ENCODE results near the gene ZCCHC24.

Gene ZCCHC24

DNA sequence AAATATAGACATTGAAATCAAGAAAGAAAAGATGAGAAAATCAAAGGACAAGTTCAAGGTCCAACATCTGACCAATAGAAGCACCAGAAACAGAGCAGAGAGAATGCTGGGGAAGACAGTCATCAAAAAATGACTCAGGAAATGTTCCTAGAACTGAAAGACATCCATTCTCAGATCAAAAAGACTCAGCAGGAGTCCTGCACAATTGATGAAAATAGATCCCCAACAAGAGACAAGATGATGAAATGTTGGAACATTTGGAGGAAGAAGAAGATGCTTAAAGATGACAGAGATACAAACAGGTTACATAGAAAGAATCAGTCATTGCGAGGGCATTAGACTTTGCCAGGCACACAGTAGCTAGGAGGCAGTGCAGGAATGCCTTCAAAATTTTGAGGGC, 36.9 kb upstream of the ZCCHC24 start:
- H3K27me3 Mint-ChIP-seq: peaks cover 24% of the 10 kb centered on the region
- H3K4me1 Mint-ChIP-seq (ENCODE audit: low read depth): no peaks in the 10 kb centered on the region
- H3K36me3 Mint-ChIP-seq (ENCODE audit: low read depth): no peaks in the 10 kb centered on the region
- H3K9me3 Mint-ChIP-seq: no peaks in the 10 kb centered on the region
- intact Hi-C loops (cut with micrococcal nuclease): no loop called here
- no peak overlapping the region for H3K27ac Mint-ChIP-seq
- H3K4me3 Mint-ChIP-seq: no peak overlapping the region

DNA sequence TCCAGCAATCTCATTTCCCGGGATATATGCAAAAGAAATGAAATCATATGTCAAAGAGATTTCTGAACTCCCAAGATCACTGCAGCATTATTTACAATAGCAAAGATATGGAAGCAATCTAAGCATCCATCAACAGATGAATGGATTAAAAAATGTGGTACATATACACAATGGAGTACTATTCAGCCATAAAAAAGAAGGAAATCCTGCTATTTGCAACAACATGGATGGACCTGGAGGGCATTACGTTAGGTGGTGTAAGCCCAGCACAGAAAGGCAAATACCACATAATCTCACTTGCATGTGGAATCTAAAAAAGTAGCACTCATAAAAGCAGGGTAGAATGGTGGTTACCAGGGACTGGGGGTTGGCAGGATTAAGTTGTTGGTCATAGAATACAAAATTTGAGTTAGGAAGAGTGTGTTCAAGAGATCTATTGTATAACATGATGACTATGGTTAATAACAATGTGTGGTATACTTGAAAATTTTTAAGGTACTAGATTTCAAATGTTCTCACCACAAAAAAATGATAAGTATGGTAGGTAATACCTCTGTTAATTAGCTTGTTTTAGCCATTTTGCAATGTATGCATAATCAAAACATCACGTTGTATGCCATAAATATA, 34.0 kb upstream of the ZCCHC24 start:
- no peaks in the 10 kb centered on the region for H3K4me1 Mint-ChIP-seq (ENCODE audit: low read depth)
- intact Hi-C loops (cut with micrococcal nuclease): no loop called here
- H3K4me3 Mint-ChIP-seq: no peak overlapping the region
- H3K27me3 Mint-ChIP-seq: peaks cover 18% of the 10 kb centered on the region
- H3K27ac Mint-ChIP-seq: no peak overlapping the region
- H3K9me3 Mint-ChIP-seq: no peaks in the 10 kb centered on the region
- no peaks in the 10 kb centered on the region for H3K36me3 Mint-ChIP-seq (ENCODE audit: low read depth)

DNA sequence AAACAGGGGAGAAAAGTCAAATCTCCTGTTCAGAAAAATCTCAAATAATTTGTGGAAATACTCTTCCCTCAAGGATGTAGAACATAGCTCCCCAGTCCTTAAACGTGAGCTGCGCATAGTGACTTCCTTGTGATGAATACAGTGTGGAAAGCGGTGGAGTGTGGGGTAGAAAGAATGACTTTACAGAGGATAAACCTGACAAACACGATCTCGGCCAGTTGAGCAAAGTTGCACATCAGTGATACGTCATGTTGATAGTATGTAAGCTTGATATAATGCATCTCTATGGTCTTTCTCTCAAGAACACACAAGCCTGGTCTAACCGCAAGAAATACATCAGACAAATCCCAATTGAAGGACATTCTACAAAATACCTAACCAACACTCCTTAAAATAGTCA, 32.0 kb upstream of the ZCCHC24 start:
- H3K4me3 Mint-ChIP-seq: no peak overlapping the region
- H3K36me3 Mint-ChIP-seq (ENCODE audit: low read depth): no peaks in the 10 kb centered on the region
- peaks cover 20% of the 10 kb centered on the region for H3K27me3 Mint-ChIP-seq

DNA sequence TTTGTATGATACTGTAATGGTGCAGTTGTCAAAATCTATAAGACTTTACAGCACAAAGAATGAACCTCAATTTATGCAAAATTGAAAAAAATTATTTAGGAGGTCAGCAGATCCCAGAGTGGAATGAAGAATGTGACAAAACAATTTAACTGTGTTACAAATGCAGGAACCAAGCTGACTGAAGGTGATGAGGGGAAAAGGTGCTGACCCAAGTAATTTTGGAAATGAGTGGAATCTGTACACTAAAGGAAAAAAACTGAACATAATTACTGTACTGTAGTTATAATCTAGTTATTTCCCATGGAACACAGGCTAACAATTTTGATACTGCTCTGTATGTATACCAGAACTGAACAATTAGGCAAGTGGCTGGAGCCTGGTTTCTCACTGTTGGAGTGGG, 31.2 kb upstream of the ZCCHC24 start:
- H3K36me3 Mint-ChIP-seq (ENCODE audit: low read depth): no peaks in the 10 kb centered on the region
- no peak overlapping the region for H3K4me3 Mint-ChIP-seq
- intact Hi-C loops (cut with micrococcal nuclease): no loop called here
- H3K4me1 Mint-ChIP-seq (ENCODE audit: low read depth): peaks cover 13% of the 10 kb centered on the region
- H3K9me3 Mint-ChIP-seq: no peaks in the 10 kb centered on the region
- H3K27me3 Mint-ChIP-seq: peaks cover 23% of the 10 kb centered on the region
- H3K27ac Mint-ChIP-seq: no peak overlapping the region

More for the DNA sequence above, 32.0 kb upstream of the ZCCHC24 start:
- H3K4me1 Mint-ChIP-seq (ENCODE audit: low read depth): peaks cover 13% of the 10 kb centered on the region
- H3K27ac Mint-ChIP-seq: no peak overlapping the region
- H3K9me3 Mint-ChIP-seq: no peaks in the 10 kb centered on the region
- intact Hi-C loops (cut with micrococcal nuclease): no loop called here

DNA sequence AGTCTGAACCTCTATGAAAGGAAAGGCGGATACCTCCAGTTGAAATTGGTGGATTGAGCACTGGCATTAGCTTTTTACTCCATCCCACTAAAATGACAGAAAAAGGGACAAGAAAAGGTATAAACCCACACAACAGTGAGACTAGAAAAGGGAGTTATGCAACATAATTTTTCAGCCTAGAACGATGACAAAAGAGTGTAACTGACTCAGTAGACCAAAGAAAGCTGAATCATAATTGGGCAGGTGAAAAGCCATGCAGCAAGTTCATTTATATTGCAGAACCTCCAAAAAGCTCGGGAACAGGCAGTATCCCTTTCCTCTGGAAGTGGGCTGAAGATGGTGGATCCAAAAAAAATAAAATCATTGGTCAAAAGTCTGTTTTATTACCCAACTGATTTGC, 30.5 kb upstream of the ZCCHC24 start:
- H3K27ac Mint-ChIP-seq: no peak overlapping the region
- H3K9me3 Mint-ChIP-seq: no peaks in the 10 kb centered on the region
- H3K27me3 Mint-ChIP-seq: peaks cover 20% of the 10 kb centered on the region
- no peak overlapping the region for H3K4me3 Mint-ChIP-seq
- intact Hi-C loops (cut with micrococcal nuclease): no loop called here
- H3K4me1 Mint-ChIP-seq (ENCODE audit: low read depth): peaks cover 13% of the 10 kb centered on the region
- no peaks in the 10 kb centered on the region for H3K36me3 Mint-ChIP-seq (ENCODE audit: low read depth)

DNA sequence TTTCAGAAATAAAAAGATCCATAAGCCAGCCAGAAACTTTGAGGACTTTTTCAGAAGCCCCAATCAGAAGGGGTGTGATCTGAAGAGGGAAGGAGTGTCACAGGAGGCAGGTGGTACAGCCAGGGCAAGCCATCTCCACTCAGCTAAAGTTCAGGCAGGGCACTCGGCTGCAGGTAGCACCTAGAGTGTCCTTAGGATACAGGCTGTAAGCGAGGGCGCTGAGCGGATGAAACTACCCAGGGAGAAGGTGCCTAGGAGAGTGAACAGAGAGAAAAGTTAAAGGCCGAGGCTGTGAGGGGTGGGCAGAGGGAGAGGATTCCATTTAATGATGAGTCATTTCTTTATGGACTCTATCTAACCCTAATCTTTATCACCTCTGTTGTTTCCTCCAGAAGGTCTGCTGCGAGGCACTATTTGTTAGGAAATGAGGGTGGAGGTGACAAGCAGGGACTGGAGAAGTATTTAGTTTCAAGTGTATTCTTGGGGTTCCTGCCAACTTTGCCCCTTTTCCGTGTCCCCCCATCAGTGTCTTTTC, 29.8 kb upstream of the ZCCHC24 start:
- H3K9me3 Mint-ChIP-seq: no peaks in the 10 kb centered on the region
- no peak overlapping the region for H3K4me3 Mint-ChIP-seq
- intact Hi-C loops (cut with micrococcal nuclease): no loop called here
- peaks cover 13% of the 10 kb centered on the region for H3K4me1 Mint-ChIP-seq (ENCODE audit: low read depth)
- peaks cover 15% of the 10 kb centered on the region for H3K27me3 Mint-ChIP-seq
- H3K36me3 Mint-ChIP-seq (ENCODE audit: low read depth): no peaks in the 10 kb centered on the region
- H3K27ac Mint-ChIP-seq: no peak overlapping the region

DNA sequence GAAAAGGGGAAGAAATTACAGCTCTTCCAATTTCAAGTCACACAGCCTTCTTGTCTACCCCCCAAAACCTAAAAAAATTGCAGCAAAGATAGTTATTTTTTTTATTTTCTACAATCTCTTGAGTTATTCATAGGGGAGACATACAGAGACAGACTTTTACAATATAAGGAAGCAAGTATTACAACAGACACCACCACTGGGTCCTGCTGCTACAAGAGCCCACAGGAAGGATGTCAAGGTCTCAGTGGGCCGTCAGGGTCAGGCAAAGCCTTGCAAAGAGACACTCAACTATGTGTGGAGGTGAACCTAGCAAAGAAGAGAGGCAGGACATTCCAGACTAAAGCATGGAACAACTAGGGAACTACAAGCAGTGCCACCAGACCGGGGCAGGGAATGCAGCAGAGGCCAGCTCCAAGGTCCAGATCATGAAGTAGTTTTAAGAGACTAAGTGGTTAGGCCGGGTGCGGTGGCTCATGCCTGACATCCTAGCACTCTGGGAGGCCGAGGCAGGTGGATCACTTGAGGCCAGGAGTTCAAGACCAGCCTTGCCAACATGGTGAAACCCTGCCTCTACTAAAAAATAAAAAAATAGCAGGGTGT, 28.2 kb upstream of the ZCCHC24 start:
- peaks cover 18% of the 10 kb centered on the region for H3K4me1 Mint-ChIP-seq (ENCODE audit: low read depth)
- no peak overlapping the region for H3K4me3 Mint-ChIP-seq
- H3K27ac Mint-ChIP-seq: no peak overlapping the region
- H3K9me3 Mint-ChIP-seq: no peaks in the 10 kb centered on the region
- no peaks in the 10 kb centered on the region for H3K36me3 Mint-ChIP-seq (ENCODE audit: low read depth)
- intact Hi-C loops (cut with micrococcal nuclease): no loop called here
- H3K27me3 Mint-ChIP-seq: peaks cover 18% of the 10 kb centered on the region

DNA sequence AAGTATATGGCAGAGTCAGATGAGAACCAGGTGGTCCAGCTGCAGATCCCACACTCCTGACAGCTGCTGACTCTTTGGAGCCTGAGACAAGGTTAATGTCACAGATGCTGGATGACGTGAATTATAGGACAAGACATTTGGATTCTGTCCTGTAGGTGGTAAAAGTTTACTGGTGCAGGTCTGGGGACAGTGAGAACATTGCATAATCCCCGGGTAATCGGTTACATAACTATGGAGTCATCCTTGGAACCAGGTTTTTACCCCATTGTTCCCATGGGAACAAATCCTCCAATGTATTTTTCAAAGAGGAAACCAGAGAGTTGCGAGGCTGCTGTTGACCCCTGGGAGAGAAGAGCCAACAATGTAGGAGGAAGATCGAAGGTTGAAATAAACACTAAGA, 27.5 kb upstream of the ZCCHC24 start:
- Mint-ChIP-seq H3K36me3 (ENCODE audit: low read depth) (no peaks in the 10 kb centered on the region), H3K4me3 (no peak overlapping the region), H3K9me3 (no peaks in the 10 kb centered on the region), H3K27me3 (peaks cover 18% of the 10 kb centered on the region), H3K4me1 (ENCODE audit: low read depth) (peaks cover 24% of the 10 kb centered on the region), H3K27ac (no peak overlapping the region)
- intact Hi-C loops (cut with micrococcal nuclease): no loop called here

DNA sequence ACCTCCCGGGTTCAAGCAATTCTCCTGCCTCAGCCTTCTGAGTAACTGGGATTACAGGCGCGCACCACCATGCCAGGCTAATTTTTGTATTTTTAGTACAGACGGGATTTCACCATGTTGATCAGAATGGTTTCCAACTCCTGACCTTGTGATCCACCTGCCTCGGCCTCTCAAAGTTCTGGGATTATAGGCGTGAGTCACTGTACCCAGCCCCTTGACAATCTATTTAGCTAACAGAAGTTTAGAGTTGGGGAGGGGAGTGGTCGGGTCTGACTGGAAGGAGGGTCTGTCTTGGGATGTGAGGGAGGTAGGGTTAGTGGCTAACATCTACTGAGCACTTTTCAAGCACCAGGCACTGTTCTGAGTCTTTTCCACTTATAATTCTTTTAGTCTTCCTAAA, 27.0 kb upstream of the ZCCHC24 start:
- intact Hi-C loops (cut with micrococcal nuclease): no loop called here
- peaks cover 15% of the 10 kb centered on the region for H3K27me3 Mint-ChIP-seq
- H3K4me3 Mint-ChIP-seq: no peak overlapping the region

DNA sequence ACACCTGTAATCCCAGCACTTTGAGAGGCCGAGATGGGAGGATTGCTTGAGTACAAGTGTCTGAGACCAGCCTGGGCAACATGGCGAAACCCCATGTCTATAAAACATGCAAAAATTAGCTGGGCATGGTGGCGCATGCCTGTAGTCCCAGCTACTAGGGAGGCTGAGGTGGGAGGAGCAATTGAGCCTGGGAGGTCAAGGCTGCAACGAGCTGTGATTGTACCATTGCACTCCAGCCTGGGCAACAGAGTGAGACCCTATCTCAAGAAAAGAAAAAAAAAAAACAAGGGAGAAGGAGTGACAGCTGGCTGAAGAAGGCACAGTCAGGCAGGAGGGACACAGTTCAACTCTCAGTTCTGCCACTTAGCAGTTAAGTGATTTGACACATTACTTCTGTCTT, 26.4 kb upstream of the ZCCHC24 start:
- H3K4me3 Mint-ChIP-seq: no peak overlapping the region
- H3K27me3 Mint-ChIP-seq: peaks cover 14% of the 10 kb centered on the region
- H3K4me1 Mint-ChIP-seq (ENCODE audit: low read depth): peaks cover 34% of the 10 kb centered on the region
- no peaks in the 10 kb centered on the region for H3K9me3 Mint-ChIP-seq
- H3K36me3 Mint-ChIP-seq (ENCODE audit: low read depth): no peaks in the 10 kb centered on the region
- H3K27ac Mint-ChIP-seq: no peak overlapping the region
- intact Hi-C loops (cut with micrococcal nuclease): no loop called here

More for the DNA sequence above, 27.0 kb upstream of the ZCCHC24 start:
- H3K9me3 Mint-ChIP-seq: no peaks in the 10 kb centered on the region
- no peaks in the 10 kb centered on the region for H3K36me3 Mint-ChIP-seq (ENCODE audit: low read depth)
- H3K4me1 Mint-ChIP-seq (ENCODE audit: low read depth): peaks cover 29% of the 10 kb centered on the region
- H3K27ac Mint-ChIP-seq: no peak overlapping the region

DNA sequence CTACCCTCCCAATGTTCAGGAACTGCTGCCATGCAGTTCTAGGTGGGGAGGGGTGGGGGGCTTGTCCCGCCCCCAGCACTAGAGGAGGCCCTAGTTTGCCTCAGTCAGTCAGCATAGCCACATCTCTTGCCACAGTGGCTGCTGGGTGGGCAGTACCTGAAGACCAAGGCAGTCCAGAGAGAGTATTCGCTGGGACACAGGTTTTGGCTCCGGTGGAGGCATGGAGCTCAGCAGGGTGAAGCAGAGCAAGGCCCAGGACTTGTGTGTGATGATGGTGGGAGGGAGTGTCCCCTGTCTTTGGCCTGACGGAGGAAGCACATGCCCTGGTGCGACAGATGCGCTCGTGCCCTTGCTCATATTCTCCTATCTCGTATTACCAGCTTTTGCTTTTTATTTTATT, 24.7 kb upstream of the ZCCHC24 start:
- H3K4me1 Mint-ChIP-seq (ENCODE audit: low read depth): peaks cover 34% of the 10 kb centered on the region
- intact Hi-C loops (cut with micrococcal nuclease): no loop called here

DNA sequence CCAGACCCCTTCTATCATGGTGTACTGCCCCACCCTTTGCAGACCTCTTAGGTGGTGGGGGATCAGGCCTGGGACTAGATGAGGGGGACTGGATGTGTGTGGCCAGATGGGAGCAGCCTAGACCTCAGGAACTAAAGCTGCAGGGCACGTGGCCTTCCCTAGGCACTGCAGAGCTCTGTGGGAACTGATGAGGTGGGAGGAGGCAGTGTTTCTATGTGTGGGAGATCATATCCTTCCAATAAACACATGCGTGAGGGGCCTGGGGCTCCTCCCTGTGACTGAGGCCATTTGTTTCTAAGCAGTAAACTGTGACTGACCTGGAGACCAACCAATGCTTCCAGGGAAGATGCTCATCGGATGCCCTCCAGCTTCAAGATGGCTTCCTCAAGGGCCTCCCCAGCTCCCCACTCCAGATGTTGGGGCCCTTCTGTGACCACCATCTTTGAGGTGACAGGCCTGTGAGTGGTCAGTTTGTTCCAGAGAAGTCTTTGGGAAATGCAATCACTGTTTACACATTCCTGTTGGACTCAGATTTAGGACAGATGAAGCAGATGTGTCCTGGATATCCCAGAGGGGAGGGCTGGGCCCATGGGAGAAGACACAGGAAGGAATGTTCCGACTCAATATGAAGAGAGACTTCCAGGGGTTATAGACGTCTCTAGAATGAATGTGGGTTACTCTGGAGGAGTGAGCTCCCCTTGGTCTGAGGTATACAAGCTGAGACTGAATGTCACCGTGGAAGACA, 23.6 kb upstream of the ZCCHC24 start:
- Mint-ChIP-seq H3K4me1 (ENCODE audit: low read depth) (peaks cover 34% of the 10 kb centered on the region), H3K36me3 (ENCODE audit: low read depth) (no peaks in the 10 kb centered on the region), H3K27me3 (peaks cover 12% of the 10 kb centered on the region), H3K4me3 (no peak overlapping the region), H3K27ac (peak overlapping the region; percentile 67), H3K9me3 (no peaks in the 10 kb centered on the region)
- intact Hi-C loops (cut with micrococcal nuclease): no loop called here

More for the DNA sequence above, 24.7 kb upstream of the ZCCHC24 start:
- Mint-ChIP-seq H3K4me3 (no peak overlapping the region), H3K27ac (no peak overlapping the region), H3K36me3 (ENCODE audit: low read depth) (no peaks in the 10 kb centered on the region), H3K9me3 (no peaks in the 10 kb centered on the region), H3K27me3 (peaks cover 12% of the 10 kb centered on the region)

DNA sequence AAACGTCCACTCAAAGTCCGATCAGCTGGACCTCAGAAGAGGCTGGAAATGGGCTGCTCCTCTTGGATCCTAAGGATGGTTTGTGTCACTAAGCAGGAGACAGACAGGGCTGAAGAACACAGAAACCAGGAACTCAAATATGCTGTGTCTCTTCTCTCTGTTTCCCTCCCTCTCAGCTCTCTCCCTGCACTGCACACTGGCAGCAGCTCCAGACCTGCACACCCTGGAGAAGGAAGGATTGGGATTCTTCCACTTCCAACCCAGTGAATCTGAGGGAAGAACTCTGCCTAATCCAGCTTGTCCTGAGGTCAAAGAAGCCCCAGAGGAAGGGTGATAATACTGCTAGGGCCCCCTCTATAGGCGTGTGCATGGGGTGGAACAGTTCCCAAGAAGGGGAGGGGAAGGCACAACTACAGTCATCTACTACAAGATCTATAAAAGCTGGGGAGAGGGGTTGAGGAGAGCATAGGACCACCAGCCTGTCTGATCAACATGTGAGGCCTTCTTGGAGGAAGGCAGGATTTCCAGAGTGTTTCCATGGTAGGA, 22.7 kb upstream of the ZCCHC24 start:
- Mint-ChIP-seq H3K27ac (peak overlapping the region; percentile 67), H3K36me3 (ENCODE audit: low read depth) (no peaks in the 10 kb centered on the region), H3K27me3 (peaks cover 10% of the 10 kb centered on the region), H3K4me3 (peak overlapping the region; percentile 10), H3K9me3 (no peaks in the 10 kb centered on the region), H3K4me1 (ENCODE audit: low read depth) (peaks cover 26% of the 10 kb centered on the region)
- intact Hi-C loops (cut with micrococcal nuclease): no loop called here

DNA sequence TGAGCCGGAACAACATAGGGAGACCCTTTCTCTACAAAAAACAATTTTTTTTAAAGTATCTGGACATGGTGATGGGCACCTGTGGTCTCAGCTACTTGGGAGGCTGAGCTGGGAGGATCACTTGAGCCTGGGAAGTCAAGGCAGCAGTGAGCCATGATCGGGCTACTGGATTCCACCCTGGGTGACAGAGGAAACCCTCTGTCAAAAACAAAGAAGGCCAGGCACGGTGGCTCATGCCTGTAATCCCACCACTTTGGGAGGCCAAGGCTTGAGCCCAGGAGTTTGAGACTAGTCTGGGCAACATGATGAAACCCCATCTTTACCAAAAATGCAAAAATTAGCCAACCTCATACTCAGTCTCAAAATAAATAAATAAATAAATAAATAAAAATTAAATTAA, 19.9 kb upstream of the ZCCHC24 start:
- H3K4me1 Mint-ChIP-seq (ENCODE audit: low read depth): peaks cover 20% of the 10 kb centered on the region
- intact Hi-C loops (cut with micrococcal nuclease): no loop called here
- no peaks in the 10 kb centered on the region for H3K9me3 Mint-ChIP-seq
- peaks cover 5% of the 10 kb centered on the region for H3K27me3 Mint-ChIP-seq
- no peak overlapping the region for H3K4me3 Mint-ChIP-seq
- H3K36me3 Mint-ChIP-seq (ENCODE audit: low read depth): no peaks in the 10 kb centered on the region
- H3K27ac Mint-ChIP-seq: no peak overlapping the region

All from dendritic cell treated with granulocyte-macrophage colony-stimulating factor and Interleukin-4, amounts not matched to agents 40 ng/mL and 50 ng/mL, for 4 days (primary cell).